ENCODE data around the gene PSMC5. TPM values are rescaled to one million over a fixed set of nuclear protein-coding genes. Genes with fewer than 3 reads are reported as not detected.
"Not testable (repeated sequence)": the region's sequence is repeated elsewhere in the genome, so short reads cannot be mapped to it uniquely, and the experiment has no call there.

Gene PSMC5
- total RNA-seq = 46.6 and 92.0 TPM in 2 replicates

DNA sequence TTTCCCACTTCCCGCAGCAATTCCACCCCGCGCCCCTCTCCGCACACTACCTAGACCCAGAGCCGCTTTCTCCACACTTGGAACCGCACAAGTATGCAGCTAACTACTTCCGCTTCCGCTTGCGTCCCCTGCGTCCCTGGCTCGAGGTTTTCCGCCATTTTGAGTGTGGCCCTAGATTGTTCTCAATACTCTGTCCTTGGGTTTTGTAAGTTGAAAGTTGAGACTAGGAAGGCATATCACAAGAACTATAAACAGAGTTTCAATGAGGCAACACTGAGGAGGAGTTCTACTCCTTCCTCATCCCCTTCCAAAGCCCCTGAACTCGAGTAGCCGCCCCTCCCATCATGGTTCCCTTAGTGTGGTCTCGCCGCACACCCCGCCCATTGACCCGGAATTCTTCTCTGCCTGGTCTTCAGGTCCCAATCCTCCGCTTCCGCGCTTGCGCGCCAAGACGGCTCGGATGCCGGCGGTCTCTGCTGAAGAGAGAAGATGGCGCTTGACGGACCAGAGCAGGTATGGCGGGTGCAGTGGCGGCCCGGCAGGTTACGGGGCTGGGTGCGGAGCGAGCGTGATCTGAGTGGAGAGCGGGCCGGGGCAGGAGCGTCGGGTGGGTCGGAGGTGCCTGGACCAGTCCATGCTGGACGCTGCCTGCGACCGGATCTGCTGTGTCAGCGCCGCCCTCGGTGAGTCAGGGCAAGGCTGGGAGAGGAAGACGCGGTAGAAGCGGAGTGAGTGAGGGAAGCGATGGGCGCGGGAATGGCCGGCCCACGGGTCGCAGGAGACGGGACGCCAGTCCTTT lies at the start of gene PSMC5, which contains the start of gene FTSJ3:
PSMC5 (plus strand) TSS at position 430 of the 799 bp plus-strand sequence; CDS start at position 490, 60 bp downstream.
FTSJ3 (minus strand) TSS at position 662 of the 799 bp plus-strand sequence. CDS start 761 bp downstream, outside the sequence.
- peak; percentile 97 for DNase-seq

GRCh38 chr17:63780507-63780906 lies 46.7 kb upstream of the PSMC5 start:
- no peak for DNase-seq

- DNase-seq = no peak
Measured at GRCh38 chr17:63780928-63781327, 46.3 kb upstream of the PSMC5 start.

DNA sequence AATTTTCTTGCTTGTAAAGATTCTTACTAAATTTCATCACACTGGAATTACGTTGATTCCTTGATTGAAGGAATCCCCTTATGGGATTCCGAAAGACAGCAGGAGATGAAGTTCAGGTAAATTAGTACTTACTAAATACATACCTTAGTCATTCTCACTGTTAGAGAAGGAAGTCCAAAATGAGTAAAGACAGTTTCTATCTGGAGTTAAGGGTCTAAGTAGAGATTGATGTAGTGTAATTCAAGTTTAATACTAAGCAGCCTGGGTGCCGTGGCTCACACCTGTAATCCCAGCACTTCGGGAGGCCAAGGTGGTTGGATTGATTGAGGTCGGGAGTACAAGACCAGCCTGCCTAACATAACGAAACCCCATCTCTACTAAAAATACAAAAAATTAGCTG lies 43.7 kb upstream of the PSMC5 start:
- no peak for DNase-seq

DNA sequence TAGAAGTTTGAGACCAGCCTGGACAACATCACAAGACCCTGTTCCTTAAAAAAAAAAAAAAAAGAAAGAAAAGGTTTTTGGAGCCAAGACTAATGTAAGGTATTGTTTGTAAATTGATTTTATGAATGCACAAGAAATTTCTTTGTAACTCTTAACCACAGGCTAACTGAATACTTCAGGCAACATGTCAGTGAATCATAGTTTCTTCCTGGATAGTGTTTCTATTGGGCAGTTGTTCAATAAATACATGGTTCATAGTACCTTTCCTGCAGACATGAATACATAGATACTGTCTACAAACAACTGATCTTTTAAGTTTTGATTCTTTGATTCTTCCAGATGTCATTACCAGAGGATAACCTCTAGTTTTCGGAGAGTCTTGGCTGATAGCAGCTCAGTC lies 41.7 kb upstream of the PSMC5 start:
- peak; percentile 44 for DNase-seq

GRCh38 chr17:63786117-63786516 lies 41.1 kb upstream of the PSMC5 start:
- DNase-seq = no peak

GRCh38 chr17:63786971-63787711 lies 40.1 kb upstream of the PSMC5 start:
- no peak for DNase-seq

DNA sequence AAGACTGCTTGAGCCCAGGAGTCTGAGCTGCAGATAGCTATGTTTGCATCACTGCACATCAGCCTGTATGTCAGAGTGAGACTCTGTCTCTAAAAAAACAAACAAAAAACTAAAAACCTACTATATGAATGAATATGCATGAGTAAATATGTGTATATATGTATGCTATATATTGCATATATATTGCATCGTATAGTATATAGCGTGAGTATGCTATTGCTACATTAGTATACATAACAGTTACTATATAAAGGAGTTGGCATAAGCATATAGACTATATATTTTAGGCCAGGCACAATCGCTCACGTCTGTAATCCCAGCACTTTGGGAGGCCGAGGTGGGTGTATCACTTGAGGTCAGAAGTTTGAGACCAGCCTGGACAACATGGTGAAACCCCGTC lies 37.2 kb upstream of the PSMC5 start:
- no peak for DNase-seq

GRCh38 chr17:63792055-63792729 lies 35.0 kb upstream of the PSMC5 start:
- no peak for DNase-seq

- DNase-seq = not testable (repeated sequence)
Measured at GRCh38 chr17:63796375-63796774, 30.9 kb upstream of the PSMC5 start.

DNA sequence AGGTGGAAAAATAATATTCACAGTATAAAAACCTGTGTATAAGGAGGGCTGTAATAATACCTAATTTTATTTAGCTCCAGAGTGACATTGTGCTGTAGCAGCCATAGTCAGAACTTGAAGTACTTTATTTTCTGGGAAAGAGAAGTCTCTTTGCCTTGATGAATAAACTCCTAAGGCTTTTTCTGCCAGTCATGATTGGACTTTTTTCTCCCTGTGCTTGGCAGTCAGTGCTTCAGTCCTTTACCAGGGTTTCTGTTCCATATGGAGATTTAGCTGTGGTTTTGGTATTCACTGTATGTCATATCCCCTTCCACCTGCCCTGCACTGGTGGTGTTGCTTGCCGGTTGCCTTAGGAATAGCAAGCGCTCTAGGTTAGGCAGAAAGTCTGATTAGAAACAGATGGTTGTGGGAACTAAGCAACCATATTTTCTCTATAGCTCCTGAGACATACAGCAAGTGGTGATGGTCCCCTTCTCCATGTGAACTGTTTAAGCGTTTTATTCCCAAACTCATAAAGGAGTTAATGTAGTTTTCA lies 28.6 kb upstream of the PSMC5 start:
- DNase-seq = no peak

GRCh38 chr17:63800783-63801182 lies 26.4 kb upstream of the PSMC5 start:
- no peak for DNase-seq

GRCh38 chr17:63804328-63804727 lies 22.9 kb upstream of the PSMC5 start:
- no peak for DNase-seq

- no peak for DNase-seq
Measured at GRCh38 chr17:63805591-63805990, 21.6 kb upstream of the PSMC5 start.

- DNase-seq = no peak
Measured at GRCh38 chr17:63809970-63810369, 17.3 kb upstream of the PSMC5 start.

GRCh38 chr17:63816123-63816522 lies 11.1 kb upstream of the PSMC5 start:
- no peak for DNase-seq

DNA sequence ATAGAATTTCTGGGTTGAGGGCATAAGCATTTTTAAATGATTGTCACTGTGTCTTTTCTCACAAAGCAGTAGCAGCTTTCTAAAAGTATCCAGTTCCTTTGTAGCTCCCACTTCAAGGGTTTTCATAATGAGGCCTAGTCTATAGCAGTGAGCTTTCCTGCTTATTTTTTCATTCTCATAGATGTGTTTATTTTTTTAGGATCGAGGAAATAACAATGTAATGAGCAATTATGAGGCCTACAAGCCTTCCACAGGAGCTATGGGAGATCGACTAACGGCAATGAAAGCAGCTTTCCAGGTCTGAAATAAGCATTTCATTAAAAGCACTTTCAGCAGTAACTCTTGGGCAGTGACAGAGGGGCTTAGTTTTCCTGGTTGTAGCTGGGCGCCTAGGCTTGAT lies 10.6 kb upstream of the PSMC5 start:
- DNase-seq = no peak

GRCh38 chr17:63817736-63818385 lies 9.4 kb upstream of the PSMC5 start:
- DNase-seq = no peak

GRCh38 chr17:63819131-63819530 lies 8.1 kb upstream of the PSMC5 start:
- DNase-seq = no peak

- DNase-seq = peak; percentile 36
Measured at GRCh38 chr17:63819585-63820537, 7.4 kb upstream of the PSMC5 start.

DNA sequence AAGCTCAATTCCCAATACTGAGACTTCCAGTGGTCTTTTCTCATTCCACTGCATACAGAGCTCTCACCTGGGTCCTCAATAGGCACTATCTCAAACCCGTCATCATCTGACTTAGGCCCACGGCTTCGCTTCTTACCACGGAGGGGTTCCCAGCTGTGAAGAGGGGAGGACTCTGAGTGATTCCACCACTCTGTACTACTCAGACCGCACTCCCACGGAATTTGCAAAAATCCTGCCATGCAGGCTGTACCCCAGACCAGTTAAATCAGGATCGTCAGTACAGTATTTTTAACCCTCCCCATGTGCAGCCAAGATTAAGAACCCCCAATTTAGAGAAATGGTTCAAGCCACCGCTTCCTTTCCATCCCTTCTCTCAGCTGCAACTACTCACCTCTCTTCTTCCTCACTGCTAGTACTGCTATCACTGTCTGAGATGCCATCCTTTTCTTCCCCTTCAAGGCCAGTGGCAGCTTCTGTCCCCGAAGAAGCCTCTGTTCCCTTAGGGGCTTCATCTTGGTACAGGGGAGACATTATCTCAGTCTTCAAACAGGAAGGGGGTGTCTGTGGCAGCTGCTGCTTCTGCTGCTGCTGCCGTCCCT lies 6.2 kb upstream of the PSMC5 start:
- DNase-seq = no peak
